ENCODE data around the gene SMIM21.

Gene SMIM21

DNA sequence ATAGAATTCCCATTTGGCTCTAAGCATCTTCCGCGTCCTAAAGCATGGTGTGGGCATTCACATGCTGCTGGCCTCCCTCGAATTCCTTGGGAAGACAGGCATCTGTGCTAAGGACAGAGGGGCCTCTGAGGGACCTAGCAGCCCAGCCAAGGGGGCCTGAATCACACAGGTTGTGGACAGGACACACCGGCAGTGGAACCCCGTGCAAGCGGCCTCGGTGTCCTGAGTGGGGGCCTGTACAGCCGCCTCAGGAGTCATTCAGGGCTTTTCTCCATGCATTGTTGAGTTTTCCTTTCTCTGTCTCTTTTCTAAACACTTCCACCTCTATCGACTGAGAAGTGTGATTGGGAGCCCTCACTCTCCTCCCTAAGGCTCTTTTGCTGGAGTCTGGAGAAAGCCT, 44.3 kb upstream of the SMIM21 start:
- no peaks in the 10 kb centered on the region for H3K27me3 ChIP-seq (ENCODE audit: insufficient read depth, low read depth, severe bottlenecking)
- H3K36me3 ChIP-seq, result no peaks in the 10 kb centered on the region
- TF ChIP-seq, protein P1, sequence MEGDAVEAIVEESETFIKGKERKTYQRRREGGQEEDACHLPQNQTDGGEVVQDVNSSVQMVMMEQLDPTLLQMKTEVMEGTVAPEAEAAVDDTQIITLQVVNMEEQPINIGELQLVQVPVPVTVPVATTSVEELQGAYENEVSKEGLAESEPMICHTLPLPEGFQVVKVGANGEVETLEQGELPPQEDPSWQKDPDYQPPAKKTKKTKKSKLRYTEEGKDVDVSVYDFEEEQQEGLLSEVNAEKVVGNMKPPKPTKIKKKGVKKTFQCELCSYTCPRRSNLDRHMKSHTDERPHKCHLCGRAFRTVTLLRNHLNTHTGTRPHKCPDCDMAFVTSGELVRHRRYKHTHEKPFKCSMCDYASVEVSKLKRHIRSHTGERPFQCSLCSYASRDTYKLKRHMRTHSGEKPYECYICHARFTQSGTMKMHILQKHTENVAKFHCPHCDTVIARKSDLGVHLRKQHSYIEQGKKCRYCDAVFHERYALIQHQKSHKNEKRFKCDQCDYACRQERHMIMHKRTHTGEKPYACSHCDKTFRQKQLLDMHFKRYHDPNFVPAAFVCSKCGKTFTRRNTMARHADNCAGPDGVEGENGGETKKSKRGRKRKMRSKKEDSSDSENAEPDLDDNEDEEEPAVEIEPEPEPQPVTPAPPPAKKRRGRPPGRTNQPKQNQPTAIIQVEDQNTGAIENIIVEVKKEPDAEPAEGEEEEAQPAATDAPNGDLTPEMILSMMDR (IDR thresholded peaks at IDR 0.05; ENCODE audit: low read depth, low read length), result no peak
- DNase-seq, result no peak
- H3K9me3 ChIP-seq (ENCODE audit: severe bottlenecking), result no peaks in the 10 kb centered on the region
- no peak overlapping the region for H3K27ac ChIP-seq
- H3K4me3 ChIP-seq (ENCODE audit: low read depth, low read length), result no peak overlapping the region

DNA sequence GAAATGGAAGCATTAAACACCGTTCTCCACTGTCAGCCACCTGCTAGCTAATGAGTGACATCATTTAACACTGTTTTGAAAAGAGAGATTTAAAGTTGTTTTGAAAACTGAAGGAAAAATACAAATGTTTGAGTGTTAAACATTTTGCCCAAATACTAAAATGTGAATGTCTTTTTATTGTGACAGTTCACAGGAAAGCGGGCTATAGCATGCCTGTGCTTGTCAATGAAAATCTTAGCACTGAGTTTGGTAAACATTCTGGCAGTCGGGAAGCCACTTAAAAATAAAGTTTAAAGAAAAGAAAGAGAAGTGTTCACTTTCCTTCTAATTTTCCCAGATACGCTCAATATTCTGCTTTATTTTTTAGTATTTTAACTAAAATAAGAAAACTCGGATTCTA, 40.3 kb upstream of the SMIM21 start:
- Histone ChIP-seq H3K27ac (no peak overlapping the region), H3K27me3 (ENCODE audit: insufficient read depth, low read depth, severe bottlenecking) (no peaks in the 10 kb centered on the region), H3K9me3 (ENCODE audit: severe bottlenecking) (no peaks in the 10 kb centered on the region), H3K4me3 (ENCODE audit: low read depth, low read length) (no peak overlapping the region), H3K36me3 (no peaks in the 10 kb centered on the region)
- TF ChIP-seq, protein P1 (IDR thresholded peaks at IDR 0.05; ENCODE audit: low read depth, low read length), result no peak
- no peak for DNase-seq

DNA sequence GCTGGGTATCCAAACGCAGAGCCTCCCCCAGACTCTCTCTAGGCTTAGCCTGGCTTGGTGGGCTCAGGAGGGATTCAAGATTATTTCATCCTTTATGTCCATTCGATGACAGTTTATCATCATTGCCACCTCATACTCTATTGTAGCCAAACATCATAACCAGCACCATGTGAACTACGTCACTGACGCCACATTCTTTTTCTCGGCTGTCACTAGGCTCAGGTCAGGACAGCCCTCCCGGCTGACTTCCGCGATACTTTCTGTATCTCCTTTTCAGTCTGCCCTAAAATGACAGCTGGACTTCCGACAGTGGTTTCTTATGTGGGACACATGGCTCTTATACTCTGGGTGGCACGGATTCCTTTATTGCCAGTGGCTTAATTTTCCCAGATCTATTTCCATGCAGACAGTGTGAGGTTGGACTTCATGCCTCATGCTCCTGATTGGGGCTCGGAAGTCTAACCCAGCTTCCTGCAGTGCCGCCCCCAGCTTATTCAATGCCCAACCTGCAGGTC, 39.8 kb upstream of the SMIM21 start:
- DNase-seq, result no peak
- H3K36me3 ChIP-seq, result no peaks in the 10 kb centered on the region
- no peak overlapping the region for H3K4me3 ChIP-seq (ENCODE audit: low read depth, low read length)
- H3K27me3 ChIP-seq (ENCODE audit: insufficient read depth, low read depth, severe bottlenecking), result no peaks in the 10 kb centered on the region
- H3K9me3 ChIP-seq (ENCODE audit: severe bottlenecking), result no peaks in the 10 kb centered on the region
- TF ChIP-seq, protein P1 (IDR thresholded peaks at IDR 0.05; ENCODE audit: low read depth, low read length), result no peak
- no peak overlapping the region for H3K27ac ChIP-seq

DNA sequence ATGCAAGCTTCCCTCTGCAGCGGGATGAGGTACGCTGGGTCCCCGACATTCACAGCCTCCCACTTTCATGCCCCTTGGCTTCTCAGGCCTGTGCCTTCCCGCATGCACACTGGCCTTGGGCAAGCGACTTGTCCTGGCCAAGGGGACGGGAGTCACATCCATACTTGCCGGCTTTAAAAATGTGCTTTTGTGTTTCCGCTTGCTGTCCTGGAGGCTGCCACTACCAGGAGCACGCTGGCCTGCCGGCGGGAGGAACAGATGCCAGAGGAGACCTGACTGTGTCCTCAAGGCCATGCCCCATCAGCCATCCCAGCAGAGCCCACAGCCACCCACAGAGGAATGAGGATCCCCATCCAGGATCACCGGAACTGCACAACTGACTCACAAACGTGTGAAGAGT, 36.9 kb upstream of the SMIM21 start:
- no peak for DNase-seq
- Histone ChIP-seq H3K36me3 (no peaks in the 10 kb centered on the region), H3K27ac (no peak overlapping the region), H3K27me3 (ENCODE audit: insufficient read depth, low read depth, severe bottlenecking) (no peaks in the 10 kb centered on the region), H3K9me3 (ENCODE audit: severe bottlenecking) (no peaks in the 10 kb centered on the region), H3K4me3 (ENCODE audit: low read depth, low read length) (no peak overlapping the region)
- TF ChIP-seq, protein P1 (IDR thresholded peaks at IDR 0.05; ENCODE audit: low read depth, low read length), result no peak

DNA sequence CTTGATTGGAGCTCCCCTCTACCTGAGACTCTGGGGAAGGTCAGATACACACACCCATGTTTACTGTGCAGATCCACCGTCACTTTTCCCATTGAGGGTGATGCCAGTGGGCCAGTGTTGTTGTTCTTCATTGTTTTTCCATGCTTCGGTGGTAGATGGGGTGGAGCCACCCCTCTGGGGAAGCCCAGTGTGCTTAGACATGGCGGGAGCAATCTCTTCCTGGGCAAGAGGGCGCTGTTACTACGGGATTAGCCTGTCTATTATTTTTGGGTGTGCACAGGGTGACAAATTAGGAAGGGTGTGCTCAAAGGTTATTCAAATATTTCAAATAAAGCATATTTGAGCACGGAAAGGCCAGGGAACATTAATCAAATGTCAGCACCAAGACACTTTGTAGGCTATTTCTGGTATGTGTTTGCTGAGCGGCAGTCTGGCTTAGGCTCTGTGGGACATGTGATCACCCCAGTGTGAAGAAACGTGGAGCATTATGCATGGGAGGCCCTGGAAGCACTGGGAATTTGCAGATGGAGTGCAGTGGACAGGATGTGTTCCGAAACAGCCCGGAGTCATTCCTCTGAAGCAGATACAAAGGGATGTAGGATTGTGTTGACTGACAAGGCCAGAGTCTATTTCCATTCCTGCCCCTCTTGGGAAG, 34.8 kb upstream of the SMIM21 start:
- H3K4me3 ChIP-seq (ENCODE audit: low read depth, low read length), result no peak overlapping the region

More for the DNA sequence above, 34.8 kb upstream of the SMIM21 start:
- H3K36me3 ChIP-seq, result no peaks in the 10 kb centered on the region
- no peaks in the 10 kb centered on the region for H3K27me3 ChIP-seq (ENCODE audit: insufficient read depth, low read depth, severe bottlenecking)
- H3K27ac ChIP-seq, result no peak overlapping the region
- no peak for DNase-seq
- no peaks in the 10 kb centered on the region for H3K9me3 ChIP-seq (ENCODE audit: severe bottlenecking)
- TF ChIP-seq, protein P1 (IDR thresholded peaks at IDR 0.05; ENCODE audit: low read depth, low read length), result no peak
